Nephron (organoid): ENCODE measurements around the gene USP17L17.
"Not testable (repeated sequence)": the region's sequence is repeated elsewhere in the genome, so short reads cannot be mapped to it uniquely, and the experiment has no call there.

Experiments
- H3K27ac Mint-ChIP-seq, 3 experiments: 2 replicates each; pipeline ENCODE4 v1.8.0; 2020; ENCODE audit warnings: mixed read lengths in 3 of 3, mild to moderate bottlenecking in 2 of 3, moderate library complexity in 1 of 3
- H3K27me3 Mint-ChIP-seq: 2 replicates; pipeline ENCODE4 v1.8.0; 2021; ENCODE audit warnings: low read depth, mild to moderate bottlenecking, moderate library complexity, mixed read lengths
- H3K36me3 Mint-ChIP-seq: 2 replicates; pipeline ENCODE4 v1.8.0; 2020; ENCODE audit warnings: low read depth, mixed read lengths
- H3K4me1 Mint-ChIP-seq: 2 replicates; pipeline ENCODE4 v1.8.0; 2020; ENCODE audit warnings: mixed read lengths
- H3K4me3 Mint-ChIP-seq, 3 experiments: 2 replicates each; pipeline ENCODE4 v1.8.0; 2020; ENCODE audit warnings: mild to moderate bottlenecking in 3 of 3, mixed read lengths in 3 of 3, moderate library complexity in 2 of 3
- H3K9me3 Mint-ChIP-seq: 2 replicates; pipeline ENCODE4 v1.8.0; 2020; ENCODE audit warnings: mixed read lengths

Gene USP17L17

GRCh38 chr4:9243579-9243978, at the start of gene USP17L17:
TSS of gene USP17L17 (plus strand) at chr4:9243879. CDS start at chr4:9243879, 0 bp downstream.
- not testable (repeated sequence) for H3K4me3 Mint-ChIP-seq, H3K27me3 Mint-ChIP-seq, H3K36me3 Mint-ChIP-seq, H3K27ac Mint-ChIP-seq, H3K9me3 Mint-ChIP-seq, H3K4me1 Mint-ChIP-seq

DNA sequence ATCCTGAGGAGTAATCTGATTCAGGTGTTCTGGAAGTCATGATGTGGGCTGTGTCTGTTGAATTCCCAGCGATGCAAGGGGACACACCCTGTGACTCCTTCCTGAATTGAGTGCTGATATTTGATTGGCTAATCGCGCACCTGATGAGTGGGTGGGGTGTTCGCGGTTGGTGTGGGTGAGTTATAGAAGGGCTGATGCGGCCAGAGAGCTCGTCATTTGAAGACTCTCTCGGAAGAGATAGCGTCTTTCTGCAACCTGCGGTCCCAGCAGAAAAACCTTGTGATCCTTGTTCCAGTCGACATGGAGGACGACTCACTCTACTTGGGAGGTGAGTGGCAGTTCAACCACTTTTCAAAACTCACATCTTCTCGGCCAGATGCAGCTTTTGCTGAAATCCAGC, 33.3 kb upstream of the USP17L17 start, which contains the start of gene USP17L10:
Gene USP17L10 (plus strand): TSS at position 301 of the 400 bp plus-strand sequence. CDS start 0 bp downstream, at position 301.
- not testable (repeated sequence) for H3K4me3 Mint-ChIP-seq, H3K36me3 Mint-ChIP-seq, H3K27ac Mint-ChIP-seq

DNA sequence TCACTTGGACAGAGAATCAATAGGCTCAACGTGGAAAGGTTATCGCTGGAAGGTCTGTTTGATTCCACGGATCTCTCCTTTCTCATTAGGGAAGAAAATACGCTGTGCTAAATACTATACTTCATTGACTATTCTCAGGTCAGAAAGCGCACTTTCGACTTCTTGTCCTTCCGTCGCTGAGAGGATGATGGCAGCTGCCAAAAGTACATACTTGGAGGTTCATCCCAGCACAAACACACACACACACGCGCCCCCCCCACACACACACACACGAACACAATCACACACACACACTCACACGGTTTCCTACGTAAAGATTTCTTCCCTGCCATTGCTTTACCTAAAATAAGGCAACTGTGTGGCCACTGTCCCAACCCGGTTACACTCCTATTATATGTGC, 29.0 kb upstream of the USP17L17 start:
- H3K4me3 Mint-ChIP-seq, H3K36me3 Mint-ChIP-seq, H3K27ac Mint-ChIP-seq, H3K4me1 Mint-ChIP-seq, H3K9me3 Mint-ChIP-seq, H3K27me3 Mint-ChIP-seq: not testable (repeated sequence)

More for the DNA sequence above, 33.3 kb upstream of the USP17L17 start, which contains the start of gene USP17L10:
- H3K9me3 Mint-ChIP-seq, H3K4me1 Mint-ChIP-seq, H3K27me3 Mint-ChIP-seq: not testable (repeated sequence)

DNA sequence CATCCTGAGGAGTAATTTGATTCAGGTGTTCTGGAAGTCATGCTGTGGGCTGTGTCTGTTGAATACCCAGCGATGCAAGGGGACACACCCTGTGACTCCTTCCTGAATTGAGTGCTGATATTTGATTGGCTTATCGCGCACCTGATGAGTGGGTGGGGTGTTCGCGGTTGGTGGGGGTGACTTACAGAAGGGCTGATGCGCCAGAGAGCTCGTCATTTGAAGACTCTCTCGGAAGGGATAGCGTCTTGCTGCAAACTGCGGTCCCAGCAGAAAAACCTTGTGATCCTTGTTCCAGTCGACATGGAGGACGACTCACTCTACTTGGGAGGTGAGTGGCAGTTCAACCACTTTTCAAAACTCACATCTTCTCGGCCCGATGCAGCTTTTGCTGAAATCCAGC, 28.6 kb upstream of the USP17L17 start, which contains the start of gene USP17L11:
Gene USP17L11 (plus strand): TSS at position 301 of the 400 bp plus-strand sequence. CDS start 0 bp downstream, at position 301.
- H3K4me3 Mint-ChIP-seq, H3K36me3 Mint-ChIP-seq, H3K27ac Mint-ChIP-seq, H3K4me1 Mint-ChIP-seq, H3K9me3 Mint-ChIP-seq, H3K27me3 Mint-ChIP-seq: not testable (repeated sequence)

GRCh38 chr4:9219852-9220251, 23.8 kb upstream of the USP17L17 start, which contains the start of gene USP17L12:
TSS of gene USP17L12 (plus strand) at chr4:9220152. CDS start at chr4:9220152, 0 bp downstream.
- not testable (repeated sequence) for H3K4me1 Mint-ChIP-seq, H3K4me3 Mint-ChIP-seq, H3K27ac Mint-ChIP-seq, H3K36me3 Mint-ChIP-seq, H3K9me3 Mint-ChIP-seq, H3K27me3 Mint-ChIP-seq

- not testable (repeated sequence) for H3K27ac Mint-ChIP-seq, H3K36me3 Mint-ChIP-seq, H3K4me1 Mint-ChIP-seq, H3K4me3 Mint-ChIP-seq, H3K27me3 Mint-ChIP-seq, H3K9me3 Mint-ChIP-seq
These were observed 19.1 kb upstream of the USP17L17 start, which contains the start of gene USP17L13 for GRCh38 chr4:9224596-9224995. TSS of gene USP17L13 (plus strand) at chr4:9224896. CDS start at chr4:9224896, 0 bp downstream.

- not testable (repeated sequence) for H3K27me3 Mint-ChIP-seq, H3K4me3 Mint-ChIP-seq, H3K9me3 Mint-ChIP-seq
These were observed 13.4 kb upstream of the USP17L17 start for GRCh38 chr4:9230249-9230648.

GRCh38 chr4:9234085-9234484, 9.6 kb upstream of the USP17L17 start, which contains the start of gene USP17L15:
TSS of gene USP17L15 (plus strand) at chr4:9234385. CDS start at chr4:9234385, 0 bp downstream.
- H3K27me3 Mint-ChIP-seq, H3K4me1 Mint-ChIP-seq, H3K4me3 Mint-ChIP-seq, H3K9me3 Mint-ChIP-seq, H3K36me3 Mint-ChIP-seq, H3K27ac Mint-ChIP-seq: not testable (repeated sequence)

More at GRCh38 chr4:9230249-9230648, 13.4 kb upstream of the USP17L17 start:
- not testable (repeated sequence) for H3K27ac Mint-ChIP-seq, H3K36me3 Mint-ChIP-seq, H3K4me1 Mint-ChIP-seq

GRCh38 chr4:9238461-9238860, 5.2 kb upstream of the USP17L17 start:
- H3K27me3 Mint-ChIP-seq, H3K4me1 Mint-ChIP-seq, H3K36me3 Mint-ChIP-seq, H3K9me3 Mint-ChIP-seq, H3K27ac Mint-ChIP-seq, H3K4me3 Mint-ChIP-seq: not testable (repeated sequence)

DNA sequence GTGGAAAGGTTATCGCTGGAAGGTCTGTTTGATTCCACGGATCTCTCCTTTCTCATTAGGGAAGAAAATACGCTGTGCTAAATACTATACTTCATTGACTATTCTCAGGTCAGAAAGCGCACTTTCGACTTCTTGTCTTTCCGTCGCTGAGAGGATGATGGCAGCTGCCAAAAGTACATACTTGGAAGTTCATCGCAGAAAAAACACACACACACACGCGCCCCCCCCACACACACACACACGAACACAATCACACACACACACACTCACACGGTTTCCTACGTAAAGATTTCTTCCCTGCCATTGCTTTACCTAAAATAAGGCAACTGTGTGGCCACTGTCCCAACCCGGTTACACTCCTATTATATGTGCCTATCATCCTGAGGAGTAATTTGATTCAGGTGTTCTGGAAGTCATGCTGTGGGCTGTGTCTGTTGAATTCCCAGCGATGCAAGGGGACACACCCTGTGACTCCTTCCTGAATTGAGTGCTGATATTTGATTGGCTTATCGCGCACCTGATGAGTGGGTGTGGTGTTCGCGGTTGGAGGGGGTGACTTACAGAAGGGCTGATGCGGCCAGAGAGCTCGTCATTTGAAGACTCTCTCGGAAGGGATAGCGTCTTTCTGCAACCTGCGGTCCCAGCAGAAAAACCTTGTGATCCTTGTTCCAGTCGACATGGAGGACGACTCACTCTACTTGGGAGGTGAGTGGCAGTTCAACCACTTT, 4.4 kb downstream of the USP17L17 start, which contains the start of gene USP17L18:
Gene USP17L18 (plus strand): TSS at position 678 of the 728 bp plus-strand sequence. CDS start 0 bp downstream, at position 678.
- H3K27me3 Mint-ChIP-seq, H3K4me1 Mint-ChIP-seq, H3K27ac Mint-ChIP-seq, H3K4me3 Mint-ChIP-seq, H3K9me3 Mint-ChIP-seq, H3K36me3 Mint-ChIP-seq: not testable (repeated sequence)

DNA sequence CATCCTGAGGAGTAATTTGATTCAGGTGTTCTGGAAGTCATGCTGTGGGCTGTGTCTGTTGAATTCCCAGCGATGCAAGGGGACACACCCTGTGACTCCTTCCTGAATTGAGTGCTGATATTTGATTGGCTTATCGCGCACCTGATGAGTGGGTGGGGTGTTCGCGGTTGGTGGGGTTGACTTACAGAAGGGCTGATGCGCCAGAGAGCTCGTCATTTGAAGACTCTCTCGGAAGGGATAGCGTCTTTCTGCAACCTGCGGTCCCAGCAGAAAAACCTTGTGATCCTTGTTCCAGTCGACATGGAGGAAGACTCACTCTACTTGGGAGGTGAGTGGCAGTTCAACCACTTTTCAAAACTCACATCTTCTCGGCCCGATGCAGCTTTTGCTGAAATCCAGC, 9.4 kb downstream of the USP17L17 start, which contains the start of gene USP17L19:
Gene USP17L19 (plus strand): TSS at position 301 of the 400 bp plus-strand sequence. CDS start 0 bp downstream, at position 301.
- not testable (repeated sequence) for H3K27me3 Mint-ChIP-seq, H3K27ac Mint-ChIP-seq, H3K36me3 Mint-ChIP-seq, H3K9me3 Mint-ChIP-seq, H3K4me1 Mint-ChIP-seq, H3K4me3 Mint-ChIP-seq

- H3K4me3 Mint-ChIP-seq, H3K4me1 Mint-ChIP-seq, H3K36me3 Mint-ChIP-seq, H3K27ac Mint-ChIP-seq, H3K9me3 Mint-ChIP-seq, H3K27me3 Mint-ChIP-seq: not testable (repeated sequence)
These were observed 14.1 kb downstream of the USP17L17 start, which contains the start of gene USP17L20 for GRCh38 chr4:9257824-9258223. TSS of gene USP17L20 (plus strand) at chr4:9258124. CDS start at chr4:9258124, 0 bp downstream.

DNA sequence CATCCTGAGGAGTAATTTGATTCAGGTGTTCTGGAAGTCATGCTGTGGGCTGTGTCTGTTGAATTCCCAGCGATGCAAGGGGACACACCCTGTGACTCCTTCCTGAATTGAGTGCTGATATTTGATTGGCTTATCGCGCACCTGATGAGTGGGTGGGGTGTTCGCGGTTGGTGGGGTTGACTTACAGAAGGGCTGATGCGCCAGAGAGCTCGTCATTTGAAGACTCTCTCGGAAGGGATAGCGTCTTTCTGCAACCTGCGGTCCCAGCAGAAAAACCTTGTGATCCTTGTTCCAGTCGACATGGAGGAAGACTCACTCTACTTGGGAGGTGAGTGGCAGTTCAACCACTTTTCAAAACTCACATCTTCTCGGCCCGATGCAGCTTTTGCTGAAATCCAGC, 18.9 kb downstream of the USP17L17 start, which contains the start of gene USP17L21:
Gene USP17L21 (plus strand): TSS at position 301 of the 400 bp plus-strand sequence. CDS start 0 bp downstream, at position 301.
- not testable (repeated sequence) for H3K27me3 Mint-ChIP-seq, H3K4me1 Mint-ChIP-seq, H3K27ac Mint-ChIP-seq, H3K9me3 Mint-ChIP-seq, H3K36me3 Mint-ChIP-seq, H3K4me3 Mint-ChIP-seq

DNA sequence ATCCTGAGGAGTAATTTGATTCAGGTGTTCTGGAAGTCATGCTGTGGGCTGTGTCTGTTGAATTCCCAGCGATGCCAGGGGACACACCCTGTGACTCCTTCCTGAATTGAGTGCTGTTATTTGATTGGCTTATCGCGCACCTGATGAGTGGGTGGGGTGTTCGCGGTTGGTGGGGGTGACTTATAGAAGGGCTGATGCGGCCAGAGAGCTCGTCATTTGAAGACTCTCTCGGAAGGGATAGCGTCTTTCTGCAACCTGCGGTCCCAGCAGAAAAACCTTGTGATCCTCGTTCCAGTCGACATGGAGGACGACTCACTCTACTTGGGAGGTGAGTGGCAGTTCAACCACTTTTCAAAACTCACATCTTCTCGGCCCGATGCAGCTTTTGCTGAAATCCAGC, 23.6 kb downstream of the USP17L17 start, which contains the start of gene USP17L22:
Gene USP17L22 (plus strand): TSS at position 301 of the 400 bp plus-strand sequence. CDS start 0 bp downstream, at position 301.
- not testable (repeated sequence) for H3K4me3 Mint-ChIP-seq, H3K4me1 Mint-ChIP-seq, H3K27ac Mint-ChIP-seq, H3K27me3 Mint-ChIP-seq, H3K9me3 Mint-ChIP-seq, H3K36me3 Mint-ChIP-seq

DNA sequence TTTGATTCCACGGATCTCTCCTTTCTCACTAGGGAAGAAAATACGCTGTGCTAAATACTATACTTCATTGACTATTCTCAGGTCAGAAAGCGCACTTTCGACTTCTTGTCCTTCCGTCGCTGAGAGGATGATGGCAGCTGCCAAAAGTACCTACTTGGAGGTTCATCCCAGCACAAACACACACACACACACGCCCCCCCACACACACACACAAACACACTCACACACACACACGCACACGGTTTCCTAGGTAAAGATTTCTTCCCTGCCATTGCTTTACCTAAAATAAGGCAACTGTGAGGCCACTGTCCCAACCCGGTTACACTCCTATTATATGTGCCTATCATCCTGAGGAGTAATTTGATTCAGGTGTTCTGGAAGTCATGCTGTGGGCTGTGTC, 28.0 kb downstream of the USP17L17 start:
- not testable (repeated sequence) for H3K4me3 Mint-ChIP-seq, H3K4me1 Mint-ChIP-seq, H3K9me3 Mint-ChIP-seq, H3K27ac Mint-ChIP-seq, H3K36me3 Mint-ChIP-seq, H3K27me3 Mint-ChIP-seq
